HG02642 (cell line): ENCODE measurements around the gene IVNS1ABP.

Experiments
- ATAC-seq: cut with Tn5 transposase; IDR thresholded peaks from one replicate; pipeline ENCODE4 v1.9.1; 2021; ENCODE audit warnings: mild to moderate bottlenecking; ENCODE audit not compliant: unreplicated experiment, poor library complexity

The IVNS1ABP gene

DNA sequence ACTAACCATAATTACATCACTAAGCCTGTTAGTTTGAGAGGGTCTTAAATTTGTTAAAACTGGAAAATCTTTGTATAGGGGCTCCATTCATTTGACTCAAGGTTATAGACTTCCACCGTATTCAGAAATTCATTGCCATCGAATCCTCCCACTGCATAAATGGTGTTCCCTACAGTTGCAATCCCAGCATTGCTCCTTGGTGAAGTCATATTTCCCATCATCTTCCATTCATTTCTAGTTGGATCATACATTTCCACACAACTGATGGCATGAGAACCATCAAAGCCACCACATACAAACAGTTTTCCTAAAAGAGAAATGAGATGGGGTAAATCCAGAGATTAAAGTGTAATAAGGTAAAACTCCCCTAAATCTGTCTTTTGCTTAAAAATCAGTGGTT, 19.1 kb downstream of the IVNS1ABP start:
- ATAC-seq: no peak

DNA sequence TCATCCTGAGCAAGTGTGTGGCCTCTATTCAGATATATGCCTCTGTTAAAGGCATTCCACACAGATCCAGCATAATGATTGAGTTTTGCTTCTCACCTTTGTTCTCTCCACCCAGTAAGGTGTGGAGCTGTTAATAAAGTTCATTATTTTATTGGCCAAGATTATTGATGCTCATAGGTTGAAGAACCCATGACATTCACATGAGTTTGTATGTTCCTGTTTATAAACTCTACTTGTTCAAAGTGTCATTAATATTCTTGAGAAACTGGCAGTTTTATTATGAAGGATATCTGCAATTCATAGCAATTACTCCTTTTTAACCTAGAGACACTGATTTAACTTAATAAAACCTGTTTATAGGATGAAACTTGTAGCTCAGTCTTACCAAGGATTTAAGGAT, 22.0 kb downstream of the IVNS1ABP start:
- ATAC-seq: no peak

DNA sequence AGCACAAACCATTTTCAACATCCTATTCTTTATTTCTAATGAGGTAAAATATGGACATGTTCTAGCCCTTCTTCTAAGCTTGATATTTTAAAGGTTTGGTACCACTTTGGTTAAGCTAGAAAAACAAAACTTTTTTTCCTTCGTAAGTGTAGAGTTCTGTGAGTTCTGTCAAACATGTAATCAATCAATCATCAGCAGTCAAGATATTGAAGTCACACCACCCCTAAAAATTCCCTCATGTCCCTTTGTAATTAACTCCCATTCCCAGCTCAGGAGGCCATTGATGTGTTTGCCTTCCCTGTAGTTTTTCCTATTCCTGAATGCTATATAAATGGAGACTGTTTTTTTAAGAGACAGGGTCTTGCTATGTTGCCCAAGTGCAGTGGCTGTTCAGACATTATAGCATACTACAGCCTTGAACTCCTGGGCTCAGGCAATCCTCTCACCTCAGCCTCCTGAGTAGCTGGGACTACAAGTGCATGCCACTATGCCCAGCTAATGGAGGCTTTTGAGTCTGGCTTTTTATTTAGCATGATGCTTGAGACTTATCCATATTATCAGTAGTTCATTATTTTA, 23.0 kb downstream of the IVNS1ABP start:
- no peak for ATAC-seq

DNA sequence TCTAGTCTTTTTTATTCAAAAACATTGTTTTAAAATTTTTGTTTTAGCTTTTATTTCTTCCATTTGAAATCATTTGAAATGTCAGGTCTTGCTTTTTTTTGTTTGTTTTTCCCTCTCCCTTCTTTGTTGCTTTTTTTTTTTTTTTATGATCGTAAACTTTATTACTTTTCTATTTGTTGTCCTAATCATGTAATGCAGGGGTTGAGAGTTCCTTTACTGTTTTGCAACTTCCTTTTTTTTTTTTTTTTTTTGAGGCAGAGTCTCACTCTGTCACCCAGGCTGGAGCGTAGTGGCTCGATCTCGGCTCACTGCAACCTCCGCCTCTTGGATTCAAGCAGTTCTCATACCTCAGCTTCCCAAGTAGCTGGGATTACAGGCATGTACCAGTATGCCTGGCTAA, 24.8 kb downstream of the IVNS1ABP start:
- no peak for ATAC-seq

DNA sequence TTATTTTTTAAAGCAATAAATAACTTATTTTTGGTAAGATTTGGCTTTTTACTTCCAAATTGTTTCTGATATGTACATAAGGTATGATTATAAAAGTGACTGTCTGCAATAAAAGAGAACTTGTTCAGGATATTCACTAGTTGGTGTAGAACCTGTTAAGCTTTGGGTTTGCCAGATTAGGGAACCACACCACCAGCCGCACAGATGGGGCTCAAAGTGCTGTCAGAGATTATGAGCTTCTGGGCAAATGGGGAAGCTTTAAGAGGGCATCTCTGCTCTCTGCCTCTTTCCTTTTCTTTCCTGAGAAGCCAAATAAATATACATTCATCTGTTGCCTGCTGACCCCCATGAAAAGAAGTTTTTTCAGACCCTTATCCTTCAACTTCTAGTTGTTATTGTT, 25.4 kb downstream of the IVNS1ABP start:
- ATAC-seq: no peak

DNA sequence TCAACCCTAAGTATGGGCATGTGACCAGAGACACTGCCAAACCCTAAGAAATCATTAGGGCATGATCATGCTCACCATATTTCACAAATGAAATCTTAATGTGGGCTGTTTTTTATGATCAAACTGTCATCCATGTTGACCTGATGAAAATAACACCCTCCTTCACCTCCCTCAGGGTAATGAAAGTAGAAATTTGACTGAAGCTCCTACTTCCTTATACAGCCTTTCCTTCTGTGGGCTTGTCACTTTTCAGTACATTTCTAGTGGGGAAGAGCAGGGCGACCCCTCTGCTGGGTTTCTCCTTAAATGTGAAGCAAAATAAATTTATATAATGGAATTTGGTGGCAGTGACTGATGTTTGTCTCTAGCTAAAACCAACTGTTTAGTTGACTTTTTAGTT, 25.9 kb downstream of the IVNS1ABP start:
- ATAC-seq: no peak

DNA sequence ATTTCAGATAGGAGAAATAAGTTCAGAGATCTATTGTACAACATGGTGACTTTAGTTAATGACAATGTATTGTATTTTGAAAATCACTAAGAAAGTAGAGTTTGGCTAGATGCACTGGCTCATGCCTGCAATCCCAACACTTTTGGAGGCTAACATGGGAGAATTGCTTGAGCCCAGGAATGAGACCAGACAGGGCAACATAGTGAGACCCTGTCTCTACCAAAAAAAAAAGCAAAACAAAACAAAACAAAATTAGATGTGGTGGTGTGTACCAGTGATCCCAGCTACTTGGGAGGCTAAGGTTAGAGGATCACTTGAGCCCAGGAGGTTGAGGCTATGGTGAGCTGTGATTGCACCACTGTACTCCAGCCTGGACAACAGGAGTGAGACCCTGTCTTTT, 27.2 kb downstream of the IVNS1ABP start:
- ATAC-seq: no peak

DNA sequence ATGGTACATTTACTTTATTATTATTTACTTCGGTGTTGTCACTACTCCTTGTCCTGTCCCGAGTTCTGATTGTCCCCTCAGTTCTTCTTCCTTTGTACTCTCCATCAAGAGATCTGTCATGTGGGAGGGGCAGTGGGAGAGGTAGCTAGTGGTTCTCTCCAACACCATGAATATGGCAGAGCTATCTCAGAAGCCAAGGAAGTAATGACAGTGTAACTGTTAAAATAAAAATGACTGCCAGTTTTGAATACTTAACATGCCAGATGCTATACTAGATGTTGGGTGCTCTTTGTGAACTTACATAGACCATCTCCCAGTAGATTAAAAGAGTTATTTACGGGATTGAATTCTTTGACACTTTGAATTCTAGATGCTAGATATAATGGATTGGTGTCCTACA, 28.6 kb downstream of the IVNS1ABP start:
- no peak for ATAC-seq

DNA sequence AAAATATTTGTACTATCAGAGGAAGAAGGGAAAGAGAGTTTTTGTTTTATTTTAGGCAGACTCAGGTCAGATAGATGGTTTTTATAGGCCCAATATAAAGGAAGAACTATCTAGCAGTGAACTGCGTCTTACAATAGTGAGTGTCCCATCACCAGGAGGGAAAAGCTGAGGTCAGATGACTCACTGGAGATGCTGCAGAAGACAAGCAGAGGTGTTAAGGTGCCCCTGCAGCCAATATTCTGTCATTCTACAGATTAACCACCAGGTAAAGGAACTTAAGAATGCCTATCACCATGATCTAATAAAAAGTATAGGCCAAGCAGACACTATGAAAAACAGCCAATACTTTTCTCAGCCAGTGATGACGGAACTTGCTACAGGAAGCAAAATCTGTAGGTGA, 29.6 kb downstream of the IVNS1ABP start:
- no peak for ATAC-seq

DNA sequence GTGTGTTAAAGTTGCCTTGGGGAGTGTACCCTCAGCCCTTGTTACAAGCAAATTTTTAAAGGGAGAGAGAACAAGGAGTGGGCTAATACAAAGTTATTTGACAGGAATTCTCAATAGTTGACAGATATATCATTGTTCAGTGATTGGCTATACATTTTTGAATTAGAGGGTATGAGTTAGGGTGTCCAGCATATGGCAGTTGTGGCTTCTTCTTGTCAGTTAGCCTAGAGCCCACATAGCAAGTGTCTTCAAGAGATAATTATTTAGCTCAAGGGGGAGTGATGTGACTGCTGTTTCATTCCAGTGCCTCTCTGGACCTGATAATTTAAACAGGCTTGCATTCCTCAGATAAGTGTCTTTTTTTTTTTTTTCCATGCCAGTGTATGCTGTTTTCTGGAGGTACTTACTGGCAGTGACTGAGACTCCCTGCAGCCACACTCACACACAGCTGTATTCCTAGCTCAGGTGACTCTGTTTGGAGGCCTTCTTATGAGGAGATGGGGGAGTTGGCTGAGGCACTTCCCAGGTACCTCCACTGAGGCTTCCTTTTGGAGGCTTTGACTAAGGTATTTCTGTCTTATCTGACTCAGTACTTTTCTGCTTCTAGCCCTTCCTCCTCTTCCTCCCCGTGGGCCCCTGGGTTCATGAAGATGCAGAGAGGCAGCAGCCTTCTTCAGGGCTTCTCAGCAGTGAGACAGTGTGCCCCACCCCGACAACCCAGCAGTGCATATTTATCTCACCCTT, 32.3 kb downstream of the IVNS1ABP start:
- ATAC-seq: no peak

DNA sequence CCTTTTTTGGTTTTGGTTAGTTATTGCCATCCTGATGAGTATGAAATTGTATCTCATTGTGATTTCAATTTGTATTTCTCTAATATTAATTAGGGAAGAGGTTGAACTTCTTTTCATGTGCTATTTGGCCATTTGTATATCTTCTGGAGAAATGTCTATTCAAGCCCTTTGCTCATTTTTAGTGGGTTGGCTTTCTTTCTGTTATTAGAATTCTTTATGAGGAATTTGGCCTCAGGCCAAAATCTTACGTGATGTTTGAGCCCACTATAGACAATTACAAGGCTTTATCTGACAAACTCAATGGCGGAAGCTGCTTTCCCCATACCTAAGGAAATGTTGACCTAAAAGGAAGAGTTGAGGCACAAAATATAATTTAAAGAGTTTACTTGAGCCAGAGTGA, 32.9 kb downstream of the IVNS1ABP start:
- ATAC-seq: no peak

DNA sequence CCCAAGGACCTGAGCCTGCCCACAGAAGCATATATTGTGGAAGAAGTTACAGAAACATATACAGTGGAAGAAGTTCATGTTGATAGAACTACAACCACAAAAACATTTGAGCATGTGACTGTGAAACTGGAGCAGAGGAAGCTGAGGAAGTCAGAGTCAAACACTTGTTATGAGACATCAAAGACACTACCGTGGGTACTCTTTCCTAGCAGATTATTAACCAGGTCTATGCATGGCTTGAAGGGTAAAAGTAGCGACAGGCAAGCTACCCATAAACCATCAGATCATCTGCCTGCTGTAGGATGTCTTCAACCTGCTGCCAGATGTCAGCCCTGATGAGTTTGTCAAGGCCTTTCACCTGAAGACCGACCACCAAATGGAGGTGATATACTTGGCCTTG, 35.8 kb downstream of the IVNS1ABP start:
- peak; percentile 93 for ATAC-seq

DNA sequence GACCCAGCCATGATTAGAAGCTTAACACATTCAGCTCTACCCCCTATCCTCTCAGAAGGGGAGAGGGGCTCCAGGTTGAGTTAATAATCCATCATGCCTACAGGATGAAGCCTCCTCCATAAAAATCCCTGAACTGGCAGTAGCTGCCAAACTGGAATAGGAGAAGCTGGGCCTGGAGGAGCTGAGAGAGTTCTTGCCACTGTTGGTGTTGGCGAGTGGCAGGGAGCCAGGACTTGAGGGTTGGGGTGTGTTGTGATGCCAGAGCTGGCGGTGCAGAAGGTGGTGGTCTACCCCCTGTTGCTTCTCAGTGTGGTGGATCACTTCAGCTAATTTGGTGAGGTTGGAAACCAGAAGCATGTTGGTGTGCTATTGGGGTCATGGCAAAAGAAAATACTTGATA, 36.5 kb downstream of the IVNS1ABP start:
- ATAC-seq: no peak

DNA sequence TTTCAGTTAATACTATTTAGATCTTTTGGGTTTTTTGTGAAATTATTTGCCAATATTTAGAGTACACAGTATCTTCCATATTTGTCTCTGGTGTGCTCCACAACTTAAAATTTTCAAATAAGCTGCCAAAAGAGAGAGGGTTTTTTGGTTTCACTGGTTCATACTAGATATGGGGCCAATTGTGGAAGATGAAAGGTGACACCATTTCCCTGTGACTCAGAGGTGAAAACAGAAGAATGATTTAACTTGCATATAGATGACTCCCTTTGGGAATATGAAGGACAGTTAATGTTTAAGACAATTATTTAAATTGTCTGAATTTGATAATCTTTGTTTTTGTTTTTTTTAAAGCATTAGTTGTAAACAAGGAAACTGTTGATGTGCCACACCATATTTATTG, 37.5 kb downstream of the IVNS1ABP start:
- no peak for ATAC-seq

DNA sequence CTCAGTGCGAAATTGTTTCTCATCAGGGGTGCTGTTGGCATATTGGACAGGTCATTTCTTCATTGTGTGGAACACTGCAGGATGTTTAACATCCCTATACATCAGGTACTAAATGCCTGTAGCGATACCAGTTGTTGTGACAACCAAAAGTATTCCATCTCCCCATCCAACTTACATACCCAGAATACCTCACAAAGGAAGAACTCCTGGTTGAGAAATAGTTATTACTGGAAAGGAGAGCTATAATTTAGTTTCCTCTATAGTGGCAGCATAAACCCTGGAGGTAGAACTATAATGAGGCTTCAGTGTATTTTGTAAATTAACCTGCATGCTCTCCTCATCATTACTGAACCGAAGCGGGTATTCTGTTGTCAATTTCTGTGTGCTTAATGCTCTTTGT, 45.1 kb downstream of the IVNS1ABP start:
- ATAC-seq: no peak

DNA sequence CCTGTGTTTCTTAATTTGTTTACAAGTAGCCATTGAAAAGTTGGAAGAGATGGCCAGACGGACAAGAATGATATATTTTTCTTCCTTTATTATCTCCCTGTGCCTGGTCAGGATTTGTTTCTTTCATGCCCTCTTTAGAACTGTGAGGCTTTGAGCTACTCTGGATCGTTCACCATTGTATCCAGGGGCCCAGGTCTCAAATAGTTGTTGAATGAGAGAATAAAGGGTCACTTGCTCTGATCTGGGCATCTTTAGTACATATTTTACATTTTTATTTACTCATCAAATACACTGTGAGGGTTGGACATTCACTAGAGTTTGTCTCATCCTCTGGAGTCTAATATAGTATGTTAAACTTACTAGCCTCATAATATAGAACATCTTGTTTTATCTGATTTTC, 48.7 kb downstream of the IVNS1ABP start:
- no peak for ATAC-seq

DNA sequence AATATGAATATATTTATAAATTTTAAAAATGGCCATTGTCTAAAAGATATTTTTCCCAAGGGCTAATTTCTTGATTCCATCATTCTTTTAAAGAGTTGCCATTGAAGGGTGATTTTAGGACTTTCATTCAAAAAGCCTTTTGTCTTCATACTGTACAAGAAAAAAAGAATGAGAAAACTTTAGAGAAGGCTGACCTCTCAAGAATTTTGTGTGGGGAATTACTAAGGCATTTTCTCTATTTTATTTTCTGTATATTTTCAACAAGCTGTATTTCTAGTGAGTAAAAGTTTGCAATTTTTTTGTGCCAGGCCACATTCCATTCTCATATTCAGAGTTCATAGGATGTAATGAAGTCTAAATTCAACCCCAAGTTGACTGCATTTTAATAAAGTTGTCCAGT, 49.3 kb downstream of the IVNS1ABP start:
- ATAC-seq: no peak

DNA sequence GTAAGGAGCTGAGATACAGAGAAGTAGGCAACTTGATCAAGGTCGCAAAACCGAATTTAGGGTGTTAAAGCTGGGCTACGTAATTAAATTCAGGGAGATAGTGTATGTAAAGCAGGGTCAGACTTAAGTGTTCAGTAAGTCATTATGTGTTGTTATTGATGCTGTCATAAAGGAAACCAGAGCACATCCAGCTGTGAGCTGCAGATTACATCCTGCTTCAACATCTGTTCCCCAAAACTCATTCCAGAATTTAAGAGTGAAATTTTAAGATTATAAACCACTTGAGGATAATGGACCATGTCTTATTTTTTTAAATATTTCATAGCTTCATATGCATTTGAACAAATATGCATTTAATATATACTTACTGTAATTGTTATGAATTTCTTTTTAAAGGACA, 49.7 kb downstream of the IVNS1ABP start:
- no peak for ATAC-seq

DNA sequence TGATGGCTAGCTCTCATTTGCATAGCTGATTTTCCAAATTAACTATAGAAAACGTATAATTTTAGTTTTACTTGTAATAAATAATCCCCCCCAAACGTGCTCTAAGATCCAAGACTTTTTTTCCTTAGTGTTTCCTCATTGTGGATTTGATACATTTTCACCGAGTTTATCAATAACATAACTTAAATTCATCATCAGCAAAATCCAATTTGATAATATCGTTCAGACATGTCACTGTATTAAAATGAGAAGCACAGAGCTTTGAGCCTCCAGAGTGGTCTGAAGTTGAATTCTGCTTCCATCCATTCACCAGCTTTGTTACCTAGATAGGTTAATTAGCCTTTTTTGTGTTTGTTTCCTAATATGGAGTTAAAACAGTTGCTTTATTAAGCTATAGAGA, 51.7 kb downstream of the IVNS1ABP start:
- ATAC-seq: no peak

DNA sequence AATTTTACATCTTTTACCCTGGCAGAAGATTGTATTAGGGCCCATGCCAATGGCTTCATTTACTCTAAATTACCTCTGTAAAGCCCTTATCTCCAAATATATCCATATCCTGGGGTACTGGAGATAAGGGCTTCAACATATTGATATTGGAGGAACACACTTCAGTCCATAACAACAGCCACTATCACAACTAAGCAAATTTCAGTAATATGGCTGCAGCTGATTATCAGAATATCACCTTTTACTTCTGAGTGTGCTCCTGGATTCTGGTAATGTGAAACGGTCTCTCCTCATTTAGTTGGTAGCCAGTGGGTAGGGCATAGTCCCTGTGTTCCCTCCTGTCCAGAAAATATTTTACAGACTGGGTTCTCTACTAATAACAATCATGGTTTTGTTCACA, 53.3 kb downstream of the IVNS1ABP start:
- no peak for ATAC-seq

DNA sequence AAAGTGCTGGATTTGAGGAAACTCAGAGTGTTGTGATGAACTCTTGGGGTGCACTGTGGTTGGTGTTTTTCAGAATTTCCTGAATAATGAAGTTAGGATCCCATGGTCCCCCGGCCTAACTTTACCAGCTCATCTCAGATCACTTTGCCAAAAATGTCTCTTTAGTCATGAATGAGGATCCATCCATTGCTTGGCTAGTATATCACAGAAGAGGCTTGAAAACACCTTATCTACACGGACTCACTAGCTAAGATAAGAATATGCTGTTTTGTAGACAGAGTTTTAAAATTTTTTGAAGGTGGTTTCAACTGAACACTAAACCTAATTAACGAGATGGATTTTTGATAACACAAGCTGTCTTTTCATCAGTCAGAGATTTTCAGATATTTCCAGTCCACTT, 53.8 kb downstream of the IVNS1ABP start:
- no peak for ATAC-seq

DNA sequence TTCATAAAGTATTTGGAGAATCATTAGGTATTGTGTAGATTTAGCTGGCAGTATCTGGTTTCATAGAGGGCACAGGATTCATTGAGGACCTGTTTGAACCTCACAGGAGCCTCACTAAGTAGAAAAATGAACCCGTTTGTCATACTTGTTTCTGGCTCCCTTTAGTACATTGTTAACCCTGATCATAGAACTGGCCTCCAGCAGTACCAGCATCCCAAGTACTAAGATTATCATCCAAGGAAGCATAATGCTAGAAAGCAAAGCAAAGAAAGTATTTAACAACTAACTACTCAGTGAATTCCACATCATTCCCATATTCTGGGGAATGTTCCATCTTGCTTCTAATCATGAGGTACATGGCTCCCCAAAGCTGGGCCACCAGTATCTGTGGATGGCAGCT, 54.9 kb downstream of the IVNS1ABP start:
- ATAC-seq: no peak
